Posterior vena cava (tissue), 2 donors: ENCODE data around the gene C12orf60. TPM values are rescaled to one million over a fixed set of nuclear protein-coding genes. Genes with fewer than 3 reads are reported as not detected.

Source experiments
- DNase-seq: peaks from one replicate; pipeline ENCODE4 v3.0.0-alpha.2; 2020; ENCODE audit warnings: low spot score
- intact Hi-C, 2 donors: fragments of 100-400 bp; cut with DNase I; formaldehyde crosslinking; loops; one replicate each; pipeline versions ENCODE4 v1.14.1 to v1.14.2; 2022 to 2023
- total RNA-seq, 2 donors: library from RNA; stranded (reverse); fragmentation: NEBNext Ultra II Directional; extraction: Animal tissue kit (Norgen Biotek cat#: 25700); gene quantifications; one replicate each; pipeline ENCODE4 v1.2.1, GENCODE V29; 2021
- donor health status: DM: yes; HTN: yes; CAD: no.
- donor health status: DM: yes; HTN: yes; CAD: no.

The C12orf60 gene
- total RNA-seq, 2 donors from 2014 or later = 0.62 to 0.74 TPM

DNA sequence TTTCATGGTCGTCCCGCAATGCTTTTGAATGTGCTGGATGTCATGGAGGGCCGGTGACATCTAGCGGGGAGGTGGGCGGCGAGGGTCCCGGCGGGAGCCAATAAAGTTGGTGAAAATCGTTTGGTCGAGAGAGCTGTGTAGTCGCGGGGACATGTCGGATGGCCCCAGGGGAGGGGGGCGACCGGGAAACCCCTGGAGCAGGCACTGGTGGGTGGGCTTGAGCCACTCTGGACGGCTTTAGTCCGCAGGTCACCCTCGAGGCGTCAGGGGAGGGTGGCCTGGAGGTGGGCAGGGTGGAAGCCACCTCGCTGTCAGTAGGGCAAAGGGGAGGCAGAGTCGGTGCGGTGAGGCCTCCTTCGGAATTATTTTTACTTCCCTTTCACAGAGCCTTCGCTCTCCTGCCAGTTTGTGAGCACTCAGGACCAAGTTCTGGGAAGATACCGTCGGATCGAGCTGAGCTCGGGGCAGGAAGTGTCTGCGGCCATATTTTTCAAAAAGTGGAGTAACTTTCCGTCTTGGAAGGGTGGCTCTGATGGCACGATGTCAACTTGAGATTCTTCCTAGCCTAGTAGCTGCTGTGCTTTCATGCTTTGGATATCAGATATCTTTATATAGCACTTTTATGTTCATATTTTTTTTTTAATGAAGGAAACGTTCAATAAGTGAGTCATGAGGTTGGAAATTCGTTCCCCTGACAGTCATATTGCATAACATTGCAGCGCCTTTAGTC is 28.4 kb upstream of the C12orf60 start:
- intact Hi-C loops = no loop called here
- peak; percentile 84 for DNase-seq

- no peak for DNase-seq
- intact Hi-C loops = no loop called here
Measured at GRCh38 chr12:14775636-14775980, 27.9 kb upstream of the C12orf60 start.

DNA sequence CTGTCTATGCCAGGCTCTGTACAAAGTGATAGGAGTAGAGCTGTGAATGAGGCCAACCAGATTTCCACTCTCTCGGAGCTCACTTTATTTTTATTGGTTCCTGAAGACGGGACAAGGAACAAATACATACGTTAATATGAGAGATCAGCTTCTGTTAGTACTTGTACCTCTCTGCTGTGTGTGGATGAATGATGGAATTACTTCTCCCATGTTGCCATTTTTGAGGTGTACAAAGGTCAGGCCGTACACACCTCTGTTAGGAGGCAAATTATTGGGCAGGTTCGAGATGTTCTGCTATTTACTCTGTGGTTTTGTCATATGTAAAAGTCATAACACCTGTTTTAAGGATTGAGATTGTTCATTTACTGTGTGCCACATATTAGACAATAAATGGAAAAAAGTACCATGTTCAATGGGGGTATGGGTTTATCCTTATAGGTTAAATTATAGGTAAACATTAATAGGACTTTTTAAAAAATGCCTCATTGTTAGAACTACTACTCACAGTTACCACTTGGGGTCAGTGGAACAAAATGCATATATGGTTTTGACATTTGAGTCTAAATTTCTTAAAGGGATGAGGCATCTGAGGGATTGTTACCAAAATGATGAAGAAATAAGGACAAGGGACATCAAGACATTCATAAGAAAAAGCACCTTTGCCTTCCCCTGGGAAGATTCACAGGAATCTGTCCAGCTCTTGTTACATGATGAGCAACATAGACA is 27.1 kb upstream of the C12orf60 start:
- DNase-seq = no peak
- intact Hi-C loops = no loop called here

- intact Hi-C loops = no loop called here
- DNase-seq = no peak
Measured at GRCh38 chr12:14777271-14777670, 26.2 kb upstream of the C12orf60 start.

DNA sequence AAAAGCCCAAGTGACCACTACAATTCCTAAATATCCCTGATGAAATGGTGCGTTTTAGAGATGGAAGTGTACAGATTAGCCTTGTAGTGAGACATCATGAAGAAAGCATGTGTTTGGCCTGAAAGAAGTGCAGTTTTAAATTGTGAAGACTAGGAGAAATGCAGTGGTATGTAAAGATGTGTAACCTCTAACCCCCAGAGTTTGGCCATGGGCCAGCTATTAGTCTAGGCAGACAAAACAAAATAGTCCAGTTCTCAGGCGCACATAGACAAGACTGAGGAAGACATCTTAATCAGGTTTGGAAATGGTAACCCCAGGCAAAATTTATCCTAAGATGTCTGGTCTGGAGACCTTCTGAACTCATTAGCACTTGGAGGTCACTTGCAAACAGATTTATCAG is 23.6 kb upstream of the C12orf60 start:
- DNase-seq = no peak
- intact Hi-C loops = no loop called here

- no peak for DNase-seq
- intact Hi-C loops = no loop called here
Measured at GRCh38 chr12:14780859-14781258, 22.6 kb upstream of the C12orf60 start.

GRCh38 chr12:14781563-14781962 is 21.9 kb upstream of the C12orf60 start:
- no peak for DNase-seq
- intact Hi-C loops = no loop called here

DNA sequence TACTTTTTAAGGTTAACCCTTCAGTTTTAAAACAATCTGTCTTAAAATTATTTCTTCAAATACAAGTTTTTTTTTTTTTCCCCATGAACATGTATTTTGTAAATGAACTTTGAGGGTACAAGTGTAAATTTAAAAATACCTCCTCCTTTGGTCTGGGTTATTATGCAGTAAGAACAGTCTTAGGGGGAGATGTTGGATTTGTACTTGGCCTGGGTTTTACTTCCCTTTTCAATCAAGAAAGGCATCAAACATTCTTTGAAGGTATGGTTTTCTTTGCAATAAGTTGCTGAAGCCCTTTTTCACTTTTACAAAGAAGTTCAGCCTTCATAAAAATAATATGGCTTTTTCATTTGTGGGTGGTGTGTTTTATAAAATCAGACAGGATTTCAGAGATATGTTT is 20.7 kb upstream of the C12orf60 start:
- intact Hi-C loops = no loop called here
- no peak for DNase-seq

GRCh38 chr12:14784471-14784870 is 19.0 kb upstream of the C12orf60 start:
- intact Hi-C loops = no loop called here
- no peak for DNase-seq

GRCh38 chr12:14785568-14785967 is 17.9 kb upstream of the C12orf60 start:
- DNase-seq = no peak

DNA sequence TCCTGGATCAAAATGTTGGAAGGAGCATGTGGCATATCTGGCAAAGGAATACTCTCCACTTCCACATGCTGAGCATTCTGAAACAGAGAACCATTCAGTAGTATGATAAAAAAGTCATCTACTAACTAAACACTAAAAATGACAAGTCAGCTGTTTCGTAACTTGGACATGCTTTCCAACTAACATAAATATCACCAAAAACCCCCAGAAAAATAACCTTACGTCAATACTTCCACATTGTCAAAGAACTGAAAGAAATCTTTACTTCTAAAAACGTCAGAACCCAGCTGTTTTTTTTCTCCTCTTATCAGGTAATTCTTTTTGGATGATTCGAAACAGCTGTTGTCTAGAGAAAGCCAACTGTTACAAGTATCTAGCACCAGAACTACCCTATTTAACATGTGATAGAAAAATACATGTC is 8.4 kb upstream of the C12orf60 start:
- intact Hi-C loops = no loop called here

More at GRCh38 chr12:14785568-14785967, 17.9 kb upstream of the C12orf60 start:
- intact Hi-C loops = no loop called here

DNA sequence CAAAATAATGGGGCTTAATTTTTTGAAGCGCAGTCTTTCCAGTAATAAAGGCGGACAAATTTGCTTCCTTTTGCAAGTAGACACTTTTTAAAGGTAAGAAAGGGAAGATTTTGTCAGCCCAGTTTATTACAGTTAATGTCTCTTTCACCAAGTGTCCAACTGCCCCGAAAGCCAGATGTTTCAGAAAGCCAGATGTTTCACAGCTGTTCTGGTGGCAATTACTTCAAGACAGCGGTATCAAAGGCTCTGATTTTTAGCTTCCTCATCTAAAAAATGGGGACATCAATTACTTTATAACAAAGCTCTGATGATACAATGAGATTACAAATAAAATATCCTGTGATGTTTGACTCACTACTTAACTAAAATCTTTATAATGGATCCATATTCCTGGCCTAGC is 1.2 kb upstream of the C12orf60 start:
- DNase-seq = no peak
- intact Hi-C loops = no loop called here

More for the DNA sequence above, 8.4 kb upstream of the C12orf60 start:
- DNase-seq = no peak

DNA sequence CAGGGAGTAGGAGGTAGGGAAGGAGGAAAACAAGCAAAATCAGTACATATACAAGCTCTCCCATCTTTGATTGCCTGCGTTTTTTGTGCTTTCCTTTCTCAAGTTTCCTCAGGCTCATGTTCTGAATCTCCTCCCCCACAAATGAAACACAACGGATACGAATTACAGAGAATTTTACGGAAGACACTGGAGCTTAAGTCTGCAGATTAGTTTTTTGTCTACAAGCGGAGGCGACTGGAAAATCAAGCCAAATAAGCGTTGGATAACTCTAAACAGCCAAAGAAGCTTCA is 804 bp upstream of the C12orf60 start:
- no peak for DNase-seq
- intact Hi-C loops = no loop called here

DNA sequence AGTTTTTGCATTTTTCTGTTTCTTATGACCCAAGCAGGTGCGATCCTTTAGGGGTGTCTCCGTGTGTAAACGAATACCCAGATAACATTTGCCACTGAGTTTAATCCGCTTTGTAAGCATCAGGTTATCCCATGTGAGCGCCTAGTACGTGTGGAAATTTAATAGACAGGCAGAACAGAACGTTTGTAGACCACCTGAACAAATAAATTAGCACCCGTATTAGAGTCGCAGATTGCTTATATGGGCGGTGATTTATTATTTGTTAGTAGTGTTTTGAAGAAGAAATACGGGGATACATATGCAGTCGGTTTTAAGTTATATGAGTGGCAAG is 325 bp downstream of the C12orf60 start:
- intact Hi-C loops = no loop called here
- DNase-seq = no peak

GRCh38 chr12:14810167-14810952 is 6.9 kb downstream of the C12orf60 start:
- intact Hi-C loops = no loop called here
- DNase-seq = no peak

DNA sequence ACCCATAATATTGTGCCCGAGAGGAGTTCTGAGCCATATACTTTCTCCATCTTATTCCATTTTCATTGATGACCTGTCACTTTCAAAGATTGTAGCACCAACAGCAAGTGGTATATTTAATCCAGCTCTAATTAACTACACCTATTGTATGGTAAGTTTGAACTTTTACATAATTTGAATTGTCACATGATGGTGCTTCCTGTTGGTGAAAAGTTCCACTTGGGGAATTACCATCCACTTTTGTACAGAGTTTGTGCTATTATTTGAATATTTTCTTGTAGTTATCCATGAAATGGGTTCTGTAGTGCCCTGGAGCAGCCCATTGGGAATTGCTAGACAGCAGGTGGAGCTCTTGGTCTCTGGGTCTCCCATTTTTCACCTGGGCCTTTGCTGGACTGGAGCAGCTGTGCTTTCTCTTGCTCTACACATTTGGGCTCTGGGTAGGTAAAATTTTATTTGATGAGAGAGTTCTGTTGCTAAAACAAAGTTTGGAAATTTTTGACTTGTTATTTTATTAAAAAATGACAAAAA is 7.5 kb downstream of the C12orf60 start:
- intact Hi-C loops = no loop called here
- no peak for DNase-seq

- intact Hi-C loops = no loop called here
Measured at GRCh38 chr12:14811486-14811885, 8.0 kb downstream of the C12orf60 start.

GRCh38 chr12:14814014-14814413 is 10.5 kb downstream of the C12orf60 start, which contains the start of gene SMCO3:
Gene SMCO3, minus strand, starts transcription at chr12:14814182. Its CDS starts 7,502 bp downstream, at chr12:14806680.
- no peak for DNase-seq
- intact Hi-C loops = no loop called here

More at GRCh38 chr12:14811486-14811885, 8.0 kb downstream of the C12orf60 start:
- no peak for DNase-seq

DNA sequence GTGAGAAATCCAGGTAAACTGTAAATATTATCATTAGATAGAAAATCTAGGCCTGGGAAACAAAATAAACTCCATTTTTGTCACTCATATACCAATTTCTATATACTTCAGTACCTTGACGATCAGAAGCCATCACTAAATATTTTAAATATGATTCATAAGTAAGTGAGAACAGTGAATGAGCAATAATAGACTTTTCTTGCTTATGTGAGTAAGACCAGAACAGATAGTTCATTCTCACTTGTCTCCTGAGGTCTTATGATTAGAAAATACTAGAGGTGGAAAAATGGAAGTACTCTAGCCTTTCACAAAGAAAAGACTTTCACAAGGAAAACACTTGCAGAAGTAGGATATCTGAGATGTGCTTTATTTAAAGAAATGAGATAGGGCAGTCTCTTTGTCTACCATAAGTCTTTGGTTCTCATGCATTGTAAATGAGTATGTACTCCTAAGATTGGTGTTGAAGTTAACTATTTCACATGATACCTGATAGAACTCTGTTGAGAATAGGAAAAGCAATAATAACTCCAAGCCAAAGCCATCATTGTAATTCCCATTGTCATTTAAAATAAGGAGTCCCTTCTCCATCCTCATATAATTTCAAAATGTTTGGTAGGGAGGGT is 20.7 kb downstream of the C12orf60 start:
- intact Hi-C loops = no loop called here
- DNase-seq = no peak

- intact Hi-C loops = no loop called here
- no peak for DNase-seq
Measured at GRCh38 chr12:14825256-14825655, 21.8 kb downstream of the C12orf60 start.
